ENCODE results near the gene CYP11A1. TPM values are rescaled to one million over a fixed set of nuclear protein-coding genes. Genes with fewer than 3 reads are reported as not detected.

CYP11A1 gene
- total RNA-seq, 2 experiments from 2014 or later, result not detected

DNA sequence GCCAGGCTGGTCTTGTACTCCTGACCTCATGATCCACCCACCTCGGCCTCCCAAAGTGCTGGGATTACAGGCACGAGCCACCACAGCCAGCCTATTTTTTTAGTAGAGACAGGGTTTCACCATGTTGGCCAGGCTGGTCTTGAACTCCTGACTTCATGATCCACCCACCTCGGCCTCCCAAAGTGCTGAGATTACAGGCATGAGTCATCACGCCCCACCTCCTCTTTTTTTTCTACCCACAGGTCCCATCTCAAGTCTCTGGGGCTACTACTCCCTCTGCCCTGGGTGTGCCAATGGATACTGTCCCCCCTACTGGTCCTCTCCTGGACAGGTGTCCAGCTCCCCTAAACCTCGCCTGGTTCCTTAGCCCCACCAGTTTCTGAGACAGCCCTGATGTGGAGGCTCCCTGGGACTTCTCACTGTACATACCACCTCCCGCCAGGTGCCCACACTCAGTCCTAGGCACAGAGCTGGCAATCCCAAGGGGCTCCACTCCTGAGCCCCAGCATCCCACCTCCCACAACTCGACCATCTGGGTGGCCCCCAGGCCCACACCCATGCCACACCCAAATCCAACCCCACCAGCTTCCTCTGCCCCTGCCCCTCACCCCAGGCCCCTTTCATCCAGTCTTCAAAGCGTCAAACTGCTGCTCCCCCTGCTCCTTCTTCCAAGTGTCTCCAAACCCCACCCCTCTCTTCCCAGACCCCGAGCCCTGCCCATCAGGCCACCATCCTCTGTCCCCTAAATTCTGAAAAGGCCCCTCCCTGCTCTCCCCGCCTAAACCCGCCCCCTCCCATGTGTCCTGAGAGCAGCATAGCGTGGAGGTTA, 13.1 kb upstream of the CYP11A1 start:
- ChIA-PET CTCF (interaction anchor here (0.8 to 17.6 kb wide), 4 partner anchors 22 to 252 kb away, joined by 3 to 677 read pairs (median 62); partner anchors contain the start of gene SEMA7A), POLR2A (no interaction called here)
- Mint-ChIP-seq H3K27ac (peak overlapping the region; percentile 40), H3K36me3 (ENCODE audit: low read depth) (no peaks in the 10 kb centered on the region), H3K4me3 (no peak overlapping the region), H3K9me3 (ENCODE audit: insufficient read depth) (no peaks in the 10 kb centered on the region), H3K4me1 (ENCODE audit: low read depth) (peaks cover 54% of the 10 kb centered on the region), H3K27me3 (ENCODE audit: low read depth) (no peaks in the 10 kb centered on the region)
- DNase-seq (no peak), ATAC-seq (no peak)

- ATAC-seq (no peak), DNase-seq (no peak)
- ChIA-PET CTCF (interaction anchor here (0.9 to 17.6 kb wide), 16 partner anchors 12 to 415 kb away, joined by 3 to 677 read pairs (median 6); partner anchors contain the start of genes ARID3B, CLK3, SEMA7A and UBL7), POLR2A (interaction anchor here (0.7 to 1.7 kb wide), 7 partner anchors 21 to 237 kb away, joined by 3 to 9 read pairs (median 3); partner anchors contain the start of genes CLK3 and UBL7)
- Mint-ChIP-seq H3K36me3 (ENCODE audit: low read depth) (no peaks in the 10 kb centered on the region), H3K9me3 (ENCODE audit: insufficient read depth) (no peaks in the 10 kb centered on the region), H3K4me1 (ENCODE audit: low read depth) (peaks cover 48% of the 10 kb centered on the region), H3K27me3 (ENCODE audit: low read depth) (no peaks in the 10 kb centered on the region), H3K4me3 (no peak overlapping the region), H3K27ac (no peak overlapping the region)
Observed at GRCh38 chr15:74378848-74379247, 11.4 kb upstream of the CYP11A1 start.

GRCh38 chr15:74377831-74378766, 10.7 kb upstream of the CYP11A1 start:
- no peak overlapping the region for H3K27ac Mint-ChIP-seq
- ATAC-seq (no peak), DNase-seq (no peak)
- CTCF ChIA-PET, result interaction anchor here (1.1 to 17.6 kb wide), 14 partner anchors 12 to 415 kb away, joined by 3 to 677 read pairs (median 6); partner anchors contain the start of genes CLK3, SEMA7A and UBL7
- H3K27me3 Mint-ChIP-seq (ENCODE audit: low read depth), result no peaks in the 10 kb centered on the region
- POLR2A ChIA-PET, result interaction anchor here (0.9 to 1.7 kb wide), 4 partner anchors 22 to 237 kb away, joined by 3 to 9 read pairs (median 3); partner anchors contain the start of gene CLK3
- H3K4me3 Mint-ChIP-seq, result no peak overlapping the region
- H3K9me3 Mint-ChIP-seq (ENCODE audit: insufficient read depth), result no peaks in the 10 kb centered on the region
- no peaks in the 10 kb centered on the region for H3K36me3 Mint-ChIP-seq (ENCODE audit: low read depth)
- H3K4me1 Mint-ChIP-seq (ENCODE audit: low read depth), result peaks cover 47% of the 10 kb centered on the region

DNA sequence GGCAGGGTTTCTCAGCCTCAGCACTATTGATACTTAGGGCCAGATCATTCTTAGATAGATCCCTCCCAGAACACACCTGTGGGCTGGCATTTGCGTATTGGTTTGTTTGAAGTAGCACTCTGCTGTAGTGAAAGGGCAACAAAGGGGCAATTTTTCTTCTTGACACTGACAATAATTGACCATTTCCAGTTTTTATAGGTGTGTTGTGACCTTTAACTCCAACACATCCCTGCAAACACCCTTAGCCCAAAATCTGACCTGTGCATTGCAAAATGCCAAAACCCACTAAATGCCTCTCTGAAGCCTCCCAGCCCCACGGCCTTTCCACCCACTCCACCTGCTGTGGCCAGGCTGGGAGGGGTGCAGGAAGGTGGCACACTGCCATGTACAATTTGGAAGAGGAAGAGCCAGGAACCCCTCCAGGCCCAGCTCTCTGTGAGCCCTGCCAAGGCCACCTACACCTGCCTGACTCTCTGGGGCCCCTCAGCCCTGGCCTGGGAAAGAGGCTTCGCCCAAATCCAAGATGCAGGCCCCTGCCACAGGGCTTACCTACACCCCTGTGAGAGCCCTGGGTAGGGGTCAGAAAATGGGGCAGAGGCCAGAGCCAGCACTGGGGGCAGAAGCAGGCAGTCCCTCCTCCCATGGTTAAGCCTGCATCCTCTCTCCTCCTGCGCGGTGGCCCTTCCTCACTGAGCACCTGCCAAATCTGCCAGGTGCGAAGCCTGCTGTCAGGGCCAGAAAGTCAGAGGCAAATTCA, 9.6 kb upstream of the CYP11A1 start:
- H3K9me3 Mint-ChIP-seq (ENCODE audit: insufficient read depth), result no peaks in the 10 kb centered on the region
- peaks cover 36% of the 10 kb centered on the region for H3K4me1 Mint-ChIP-seq (ENCODE audit: low read depth)
- no peaks in the 10 kb centered on the region for H3K36me3 Mint-ChIP-seq (ENCODE audit: low read depth)
- DNase-seq (no peak), ATAC-seq (no peak)
- CTCF ChIA-PET, result interaction anchor here (0.8 to 17.6 kb wide), 15 partner anchors 8 to 393 kb away, joined by 3 to 677 read pairs (median 5); partner anchors contain the start of genes CLK3 and SEMA7A
- POLR2A ChIA-PET, result interaction anchor here (1.1 kb wide), 1 partner anchor 54 kb away, joined by 4 read pairs; no protein-coding TSS in a partner anchor
- no peak overlapping the region for H3K27ac Mint-ChIP-seq
- H3K4me3 Mint-ChIP-seq, result no peak overlapping the region
- peaks cover 3% of the 10 kb centered on the region for H3K27me3 Mint-ChIP-seq (ENCODE audit: low read depth)

DNA sequence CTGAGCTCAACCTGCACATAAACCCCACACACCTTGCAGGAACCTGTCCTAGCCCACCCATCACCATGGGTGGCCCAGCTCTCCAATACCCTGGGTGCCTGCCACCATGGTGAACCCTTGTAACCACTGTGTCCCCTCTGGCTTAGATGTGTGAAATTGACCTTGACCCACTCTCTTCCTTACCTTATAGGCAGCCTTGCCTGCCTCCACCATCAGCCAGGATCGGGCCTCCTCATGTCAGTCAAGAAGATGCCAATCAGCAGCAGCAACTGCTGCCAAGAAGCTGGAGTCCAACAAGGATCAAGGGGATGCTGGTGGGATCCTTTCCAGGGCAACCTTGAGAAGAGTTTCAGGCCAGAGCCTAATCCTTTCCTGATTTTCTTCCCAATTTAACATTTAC, 8.8 kb upstream of the CYP11A1 start:
- ATAC-seq (no peak), DNase-seq (peak; percentile 19)
- Mint-ChIP-seq H3K27me3 (ENCODE audit: low read depth) (peaks cover 5% of the 10 kb centered on the region), H3K4me3 (no peak overlapping the region), H3K27ac (no peak overlapping the region), H3K36me3 (ENCODE audit: low read depth) (no peaks in the 10 kb centered on the region), H3K9me3 (ENCODE audit: insufficient read depth) (no peaks in the 10 kb centered on the region), H3K4me1 (ENCODE audit: low read depth) (peaks cover 34% of the 10 kb centered on the region)
- POLR2A ChIA-PET, result interaction anchor here (0.8 to 1.3 kb wide), 3 partner anchors 27 to 166 kb away, joined by 3 to 4 read pairs (median 4); no protein-coding TSS in a partner anchor
- CTCF ChIA-PET, result interaction anchor here (0.8 to 17.6 kb wide), 24 partner anchors 8 to 393 kb away, joined by 3 to 677 read pairs (median 5); partner anchors contain the start of genes CLK3, CYP11A1, SEMA7A and UBL7

DNA sequence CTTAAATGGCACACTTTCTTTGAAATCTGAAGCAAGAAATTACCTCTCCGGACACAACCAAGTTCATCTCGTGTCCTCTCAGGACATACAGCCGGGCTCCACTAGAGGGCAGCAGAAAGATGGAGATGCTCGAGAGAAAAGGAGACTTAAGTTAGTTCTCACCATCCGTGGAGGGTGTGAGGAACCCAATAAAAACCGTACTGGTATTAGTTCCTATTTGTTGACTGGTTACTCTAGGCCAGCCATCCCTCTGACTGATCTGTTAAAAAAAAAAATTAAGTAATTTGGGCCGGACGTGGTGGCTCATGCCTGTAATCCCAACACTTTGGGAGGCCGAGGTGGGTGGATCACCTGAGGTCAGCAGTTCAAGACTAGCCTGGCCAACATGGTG, 7.9 kb upstream of the CYP11A1 start:
- ATAC-seq (no peak), DNase-seq (peak; percentile 92)
- POLR2A ChIA-PET, result interaction anchor here (0.8 to 1.3 kb wide), 4 partner anchors 28 to 241 kb away, joined by 3 to 4 read pairs (median 3); no protein-coding TSS in a partner anchor
- H3K9me3 Mint-ChIP-seq (ENCODE audit: insufficient read depth), result no peaks in the 10 kb centered on the region
- peak overlapping the region; percentile 77 for H3K4me3 Mint-ChIP-seq
- peaks cover 12% of the 10 kb centered on the region for H3K27me3 Mint-ChIP-seq (ENCODE audit: low read depth)
- peaks cover 30% of the 10 kb centered on the region for H3K4me1 Mint-ChIP-seq (ENCODE audit: low read depth)
- no peaks in the 10 kb centered on the region for H3K36me3 Mint-ChIP-seq (ENCODE audit: low read depth)
- no peak overlapping the region for H3K27ac Mint-ChIP-seq
- CTCF ChIA-PET, result interaction anchor here (0.9 to 17.6 kb wide), 26 partner anchors 8 to 396 kb away, joined by 3 to 677 read pairs (median 5); partner anchors contain the start of genes CLK3, CYP11A1, SEMA7A and UBL7

GRCh38 chr15:74374648-74375302, 7.3 kb upstream of the CYP11A1 start:
- CTCF ChIA-PET, result interaction anchor here (0.7 to 17.6 kb wide), 27 partner anchors 7 to 396 kb away, joined by 3 to 677 read pairs (median 5); partner anchors contain the start of genes ARID3B, CLK3, CYP11A1 and SEMA7A
- Mint-ChIP-seq H3K27ac (peak overlapping the region; percentile 22), H3K4me1 (ENCODE audit: low read depth) (peaks cover 30% of the 10 kb centered on the region), H3K9me3 (ENCODE audit: insufficient read depth) (no peaks in the 10 kb centered on the region), H3K4me3 (peak overlapping the region; percentile 77), H3K27me3 (ENCODE audit: low read depth) (peaks cover 15% of the 10 kb centered on the region), H3K36me3 (ENCODE audit: low read depth) (no peaks in the 10 kb centered on the region)
- no peak for ATAC-seq
- DNase-seq, result no peak
- POLR2A ChIA-PET, result interaction anchor here (0.7 to 1.6 kb wide), 6 partner anchors 28 to 587 kb away, joined by 3 to 5 read pairs (median 3); partner anchors contain the start of gene ARID3B

DNA sequence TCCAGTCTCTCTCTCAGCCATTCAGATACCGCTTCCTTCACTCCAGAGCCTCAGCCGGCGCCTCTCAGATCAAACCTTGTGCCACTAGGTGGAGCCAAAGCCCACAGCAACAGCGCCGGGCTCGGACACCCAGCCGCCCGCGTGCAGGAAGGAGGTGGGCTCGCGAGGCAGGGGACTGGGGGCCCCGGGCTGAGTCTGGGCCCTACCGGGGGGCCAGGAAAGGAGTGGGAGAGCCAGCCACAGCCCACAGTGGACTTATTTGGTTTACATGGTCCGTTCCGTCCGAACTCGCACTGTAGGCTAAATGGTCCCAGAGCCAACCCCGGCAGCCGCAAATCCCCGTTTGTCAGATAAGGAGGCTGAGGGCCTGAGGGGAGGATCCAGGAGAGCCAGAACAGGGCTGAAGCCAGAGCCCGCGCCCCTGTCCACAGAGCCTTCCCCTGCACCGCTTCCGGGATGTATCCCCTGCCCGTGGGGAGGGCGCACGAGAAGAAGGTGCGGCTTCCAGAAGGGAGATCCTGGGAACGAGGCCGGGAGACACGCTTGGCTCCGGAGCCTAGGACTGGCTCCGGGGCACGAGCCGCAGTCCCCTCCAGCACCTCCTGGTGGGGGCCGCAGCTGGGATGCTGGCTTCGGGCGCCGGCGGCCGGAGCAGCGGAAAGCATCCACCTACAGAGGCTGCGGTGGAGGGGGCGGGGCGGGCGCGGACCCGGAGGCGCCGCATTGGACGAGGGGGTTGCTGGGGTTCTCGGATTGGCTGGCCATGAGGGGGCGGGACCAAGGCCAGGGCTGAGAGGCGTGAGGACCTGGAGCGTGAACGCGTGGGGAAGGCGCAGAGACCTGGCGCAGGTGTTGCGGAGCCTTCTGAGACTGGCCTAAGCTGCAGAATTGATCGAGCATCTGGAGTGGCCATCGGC, 6.5 kb upstream of the CYP11A1 start:
- Mint-ChIP-seq H3K4me3 (peak overlapping the region; percentile 77), H3K27ac (peak overlapping the region; percentile 75), H3K36me3 (ENCODE audit: low read depth) (no peaks in the 10 kb centered on the region), H3K4me1 (ENCODE audit: low read depth) (peaks cover 25% of the 10 kb centered on the region), H3K27me3 (ENCODE audit: low read depth) (peaks cover 18% of the 10 kb centered on the region), H3K9me3 (ENCODE audit: insufficient read depth) (no peaks in the 10 kb centered on the region)
- peak; percentile 97 for ATAC-seq
- ChIA-PET CTCF (interaction anchor here (0.7 to 17.6 kb wide), 36 partner anchors 8 to 397 kb away, joined by 3 to 677 read pairs (median 5); partner anchors contain the start of genes ARID3B, CLK3, SEMA7A and UBL7), POLR2A (interaction anchor here (0.7 to 1.6 kb wide), 6 partner anchors 29 to 588 kb away, joined by 3 to 5 read pairs (median 3); partner anchors contain the start of gene ARID3B)
- peak; percentile 97 for DNase-seq

DNA sequence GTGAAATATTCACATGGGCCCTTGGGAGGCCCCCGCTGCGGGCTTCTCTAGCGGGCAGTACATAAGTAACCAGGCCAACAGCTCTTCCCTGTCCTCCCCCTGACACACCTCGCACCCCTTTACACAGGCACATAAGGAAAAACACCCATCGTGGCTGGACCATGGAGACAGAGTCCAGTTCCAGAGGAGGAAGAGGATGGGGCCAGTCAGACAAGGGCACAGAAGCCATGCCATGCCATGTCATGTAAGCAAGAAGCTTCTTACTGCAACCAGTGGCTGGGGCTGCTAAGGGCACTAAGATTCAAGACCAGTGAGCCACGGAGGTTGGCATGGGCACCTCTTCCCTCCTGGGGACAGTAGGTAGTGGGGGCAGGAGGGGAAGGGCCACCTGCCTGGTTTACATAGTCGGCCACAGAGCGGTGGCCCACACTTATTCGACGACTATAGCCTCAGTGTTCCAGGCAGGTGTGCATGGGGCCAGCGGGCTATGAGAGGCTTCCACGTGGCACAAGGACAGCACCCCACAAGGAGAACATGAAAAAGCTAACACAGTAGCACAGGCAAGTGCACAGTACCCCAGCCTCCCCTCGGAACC, 5.7 kb upstream of the CYP11A1 start:
- H3K27ac Mint-ChIP-seq, result no peak overlapping the region
- CTCF ChIA-PET, result interaction anchor here (0.9 to 17.6 kb wide), 23 partner anchors 9 to 414 kb away, joined by 3 to 677 read pairs (median 5); partner anchors contain the start of genes ARID3B, SEMA7A and UBL7
- DNase-seq (no peak), ATAC-seq (no peak)
- no peaks in the 10 kb centered on the region for H3K9me3 Mint-ChIP-seq (ENCODE audit: insufficient read depth)
- H3K27me3 Mint-ChIP-seq (ENCODE audit: low read depth), result peaks cover 26% of the 10 kb centered on the region
- peak overlapping the region; percentile 77 for H3K4me3 Mint-ChIP-seq
- POLR2A ChIA-PET, result interaction anchor here (0.7 to 1.6 kb wide), 2 partner anchors 167 to 404 kb away, joined by 3 to 5 read pairs; partner anchors contain the start of gene ARID3B
- no peaks in the 10 kb centered on the region for H3K36me3 Mint-ChIP-seq (ENCODE audit: low read depth)
- peaks cover 20% of the 10 kb centered on the region for H3K4me1 Mint-ChIP-seq (ENCODE audit: low read depth)
